Neural crest cell (in vitro differentiated cells): ENCODE measurements around the gene MRPL27. TPM values are rescaled to one million over a fixed set of nuclear protein-coding genes. Genes with fewer than 3 reads are reported as not detected.
"Not testable (repeated sequence)": the region's sequence is repeated elsewhere in the genome, so short reads cannot be mapped to it uniquely, and the experiment has no call there.

Experiments used
- DNase-seq: peaks from one replicate; pipeline ENCODE4 v3.0.0; 2021; ENCODE audit warnings: low read depth, mixed read lengths, low spot score
- H3K27ac Mint-ChIP-seq: one replicate; pipeline ENCODE4 v1.8.0; 2021; ENCODE audit warnings: mild to moderate bottlenecking, mixed read lengths; ENCODE audit not compliant: unreplicated experiment
- H3K27me3 Mint-ChIP-seq: 2 replicates; pipeline ENCODE4 v1.8.0; 2021; ENCODE audit warnings: low read depth, mild to moderate bottlenecking, mixed read lengths
- H3K36me3 Mint-ChIP-seq: 2 replicates; pipeline ENCODE4 v1.8.0; 2021; ENCODE audit warnings: low read depth, mild to moderate bottlenecking, mixed read lengths
- H3K4me1 Mint-ChIP-seq: 2 replicates; pipeline ENCODE4 v1.8.0; 2021; ENCODE audit warnings: mixed read lengths
- H3K4me3 Mint-ChIP-seq: one replicate; pipeline ENCODE4 v1.8.0; 2021; ENCODE audit warnings: mild to moderate bottlenecking, mixed read lengths
- H3K9me3 Mint-ChIP-seq: 2 replicates; pipeline ENCODE4 v1.8.0; 2021; ENCODE audit warnings: mixed read lengths
- total RNA-seq: library from RNA; stranded (reverse); gene quantifications from 2 replicates; pipeline ENCODE4 v1.2.1, GENCODE V29; 2021
- TF ChIP-seq, protein P1 (sequence below): fragments of 200-600 bp; sonication (generic); conservative IDR thresholded peaks from 2 replicates; pipeline ENCODE4 v1.5.0; 2021; ENCODE audit warnings: antibody characterized with exemption, mild to moderate bottlenecking

The MRPL27 gene
- total RNA-seq, 1 donor from 2014 or later: 72.2 TPM

DNA sequence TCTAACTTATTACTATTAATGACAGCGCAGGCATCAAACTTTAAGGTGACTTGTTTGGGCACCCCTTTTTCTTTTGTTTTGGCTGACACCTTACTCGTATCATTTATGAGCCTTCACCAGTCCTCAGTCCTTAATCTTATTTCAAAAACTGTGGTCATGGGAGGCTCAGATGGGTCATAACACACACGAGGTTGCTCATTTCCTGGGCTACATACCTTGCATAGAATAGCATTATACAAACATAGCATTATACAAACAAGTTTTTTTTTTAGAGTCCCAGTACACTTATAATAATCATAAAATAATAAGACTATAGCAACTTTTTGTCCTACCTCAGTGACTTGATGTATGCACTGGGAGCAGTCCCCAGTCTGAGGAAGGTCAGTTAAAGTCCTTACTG lies 41.8 kb upstream of the MRPL27 start:
- H3K4me3 Mint-ChIP-seq: no peak overlapping the region
- DNase-seq: no peak
- H3K9me3 Mint-ChIP-seq: peaks cover 7% of the 10 kb centered on the region
- TF ChIP-seq, protein P1, sequence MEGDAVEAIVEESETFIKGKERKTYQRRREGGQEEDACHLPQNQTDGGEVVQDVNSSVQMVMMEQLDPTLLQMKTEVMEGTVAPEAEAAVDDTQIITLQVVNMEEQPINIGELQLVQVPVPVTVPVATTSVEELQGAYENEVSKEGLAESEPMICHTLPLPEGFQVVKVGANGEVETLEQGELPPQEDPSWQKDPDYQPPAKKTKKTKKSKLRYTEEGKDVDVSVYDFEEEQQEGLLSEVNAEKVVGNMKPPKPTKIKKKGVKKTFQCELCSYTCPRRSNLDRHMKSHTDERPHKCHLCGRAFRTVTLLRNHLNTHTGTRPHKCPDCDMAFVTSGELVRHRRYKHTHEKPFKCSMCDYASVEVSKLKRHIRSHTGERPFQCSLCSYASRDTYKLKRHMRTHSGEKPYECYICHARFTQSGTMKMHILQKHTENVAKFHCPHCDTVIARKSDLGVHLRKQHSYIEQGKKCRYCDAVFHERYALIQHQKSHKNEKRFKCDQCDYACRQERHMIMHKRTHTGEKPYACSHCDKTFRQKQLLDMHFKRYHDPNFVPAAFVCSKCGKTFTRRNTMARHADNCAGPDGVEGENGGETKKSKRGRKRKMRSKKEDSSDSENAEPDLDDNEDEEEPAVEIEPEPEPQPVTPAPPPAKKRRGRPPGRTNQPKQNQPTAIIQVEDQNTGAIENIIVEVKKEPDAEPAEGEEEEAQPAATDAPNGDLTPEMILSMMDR: no peak
- peaks cover 33% of the 10 kb centered on the region for H3K27me3 Mint-ChIP-seq
- H3K4me1 Mint-ChIP-seq: no peaks in the 10 kb centered on the region
- H3K36me3 Mint-ChIP-seq: peaks cover 6% of the 10 kb centered on the region
- no peak overlapping the region for H3K27ac Mint-ChIP-seq

DNA sequence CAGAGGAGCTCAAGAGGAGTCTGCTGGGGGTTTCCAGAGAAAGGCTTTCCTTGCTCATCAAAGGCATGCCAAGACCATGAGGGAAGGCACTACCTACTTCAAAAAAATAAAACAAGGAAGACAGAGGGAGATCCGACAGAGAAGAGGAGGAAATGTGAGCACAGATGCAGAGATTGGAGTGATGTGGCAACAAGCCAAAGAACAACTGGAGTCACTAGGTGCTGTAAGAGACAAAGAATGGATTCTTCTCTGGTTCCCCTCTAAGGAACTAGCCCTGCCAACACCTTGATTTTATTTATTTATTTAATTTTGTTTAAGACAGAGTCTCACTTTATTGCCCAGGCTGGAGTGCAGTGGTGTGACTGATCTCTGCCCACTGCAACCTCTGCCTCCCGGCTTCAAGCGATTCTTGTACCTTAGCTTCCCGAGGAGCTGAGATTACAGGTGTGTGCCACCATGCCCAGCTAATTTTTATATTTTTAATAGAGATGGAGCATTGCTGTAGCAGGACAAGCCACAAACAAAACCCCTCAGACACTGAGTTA lies 39.3 kb upstream of the MRPL27 start:
- Mint-ChIP-seq H3K4me3 (no peak overlapping the region), H3K4me1 (no peaks in the 10 kb centered on the region), H3K27me3 (peaks cover 32% of the 10 kb centered on the region), H3K36me3 (no peaks in the 10 kb centered on the region), H3K27ac (no peak overlapping the region), H3K9me3 (peaks cover 2% of the 10 kb centered on the region)
- TF ChIP-seq, protein P1: no peak
- DNase-seq: no peak

DNA sequence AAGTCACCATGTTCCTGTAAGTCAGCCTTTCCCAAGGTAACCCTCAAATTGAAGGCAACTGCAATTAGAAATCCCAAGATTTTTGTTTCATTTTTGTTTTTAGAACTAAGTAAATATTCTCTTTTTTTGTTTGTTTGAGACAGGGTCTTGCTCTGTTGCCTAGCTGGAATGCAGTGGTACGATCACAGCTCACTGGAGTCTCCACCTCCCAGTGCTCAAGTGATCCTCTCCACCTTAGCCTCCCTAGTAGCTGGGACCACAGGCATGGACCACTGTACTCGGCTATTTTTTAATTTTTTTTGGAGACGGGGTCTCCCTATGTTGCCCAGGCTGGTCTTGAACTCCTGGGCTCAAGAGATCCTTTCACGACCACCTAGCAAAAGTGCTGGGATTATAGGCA lies 34.9 kb upstream of the MRPL27 start:
- no peak for DNase-seq
- TF ChIP-seq, protein P1: no peak
- Mint-ChIP-seq H3K9me3 (peaks cover 2% of the 10 kb centered on the region), H3K27me3 (peaks cover 50% of the 10 kb centered on the region), H3K36me3 (no peaks in the 10 kb centered on the region), H3K27ac (no peak overlapping the region), H3K4me1 (no peaks in the 10 kb centered on the region), H3K4me3 (no peak overlapping the region)

DNA sequence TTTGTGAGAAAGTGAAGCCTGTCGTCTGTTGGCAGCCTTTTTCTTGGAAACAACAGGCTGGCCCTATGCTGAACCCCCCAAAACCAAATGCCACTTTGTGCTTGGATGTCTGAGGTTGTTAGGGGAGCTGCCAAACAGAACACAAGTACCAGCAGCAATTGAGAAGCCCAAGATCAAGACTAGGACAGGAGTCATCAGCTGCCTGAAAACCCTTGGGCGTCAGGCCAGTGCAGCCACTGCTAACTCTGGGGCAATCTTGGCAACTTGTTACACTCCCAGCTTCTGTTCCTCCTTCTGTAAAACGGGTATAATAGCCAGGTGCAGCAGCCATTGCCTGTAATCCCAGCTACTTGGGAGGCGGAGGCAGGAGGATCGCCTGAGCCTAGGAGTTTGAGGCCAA lies 33.6 kb upstream of the MRPL27 start:
- no peaks in the 10 kb centered on the region for H3K9me3 Mint-ChIP-seq
- H3K27ac Mint-ChIP-seq: no peak overlapping the region
- DNase-seq: no peak
- H3K27me3 Mint-ChIP-seq: peaks cover 41% of the 10 kb centered on the region
- no peaks in the 10 kb centered on the region for H3K36me3 Mint-ChIP-seq
- no peak overlapping the region for H3K4me3 Mint-ChIP-seq
- no peaks in the 10 kb centered on the region for H3K4me1 Mint-ChIP-seq
- TF ChIP-seq, protein P1: no peak

DNA sequence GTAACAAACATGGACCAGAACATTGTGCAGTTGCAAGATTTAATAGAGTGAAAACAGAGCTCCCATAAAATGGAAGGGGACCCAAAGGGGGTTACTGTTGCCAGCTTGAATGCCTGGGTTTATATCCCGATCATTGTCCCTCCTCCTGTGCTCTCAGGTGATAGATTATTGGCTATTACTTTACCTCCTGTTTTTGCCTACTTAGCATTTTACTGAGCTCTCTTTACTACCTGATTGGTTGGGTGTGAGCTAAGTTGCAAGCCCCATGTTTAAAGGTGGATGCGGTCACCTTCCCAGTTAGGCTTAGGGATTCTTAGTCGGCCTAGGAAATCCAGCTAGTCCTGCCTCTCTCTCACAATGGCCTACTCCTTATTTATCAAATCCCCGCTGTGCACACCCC lies 32.4 kb upstream of the MRPL27 start:
- H3K36me3 Mint-ChIP-seq, H3K4me1 Mint-ChIP-seq, H3K27ac Mint-ChIP-seq, DNase-seq, H3K9me3 Mint-ChIP-seq, H3K4me3 Mint-ChIP-seq: not testable (repeated sequence)
- peaks cover 36% of the 10 kb centered on the region for H3K27me3 Mint-ChIP-seq

DNA sequence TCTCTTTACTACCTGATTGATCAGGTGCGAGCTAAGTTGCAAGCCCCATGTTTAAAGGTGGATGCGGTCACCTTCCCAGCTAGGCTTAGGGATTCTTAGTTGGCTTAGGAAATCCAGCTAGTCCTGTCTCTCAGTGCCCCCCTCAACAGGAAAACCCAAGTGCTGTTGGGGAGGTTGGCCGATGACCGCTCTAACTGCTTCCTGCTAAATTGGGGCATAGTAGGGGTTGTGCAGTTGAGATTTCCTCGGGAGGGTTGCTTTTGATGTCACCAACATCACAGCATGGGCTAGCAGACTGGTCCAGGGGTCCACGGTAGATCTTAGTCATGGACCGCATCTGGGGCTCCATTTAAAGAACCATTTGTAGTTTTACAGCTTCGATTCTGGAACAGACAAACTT lies 26.6 kb upstream of the MRPL27 start:
- H3K4me1 Mint-ChIP-seq: peaks cover 22% of the 10 kb centered on the region
- not testable (repeated sequence) for H3K36me3 Mint-ChIP-seq, DNase-seq, H3K9me3 Mint-ChIP-seq, H3K27ac Mint-ChIP-seq
- H3K4me3 Mint-ChIP-seq: peak overlapping the region; percentile 54
- peaks cover 11% of the 10 kb centered on the region for H3K27me3 Mint-ChIP-seq

DNA sequence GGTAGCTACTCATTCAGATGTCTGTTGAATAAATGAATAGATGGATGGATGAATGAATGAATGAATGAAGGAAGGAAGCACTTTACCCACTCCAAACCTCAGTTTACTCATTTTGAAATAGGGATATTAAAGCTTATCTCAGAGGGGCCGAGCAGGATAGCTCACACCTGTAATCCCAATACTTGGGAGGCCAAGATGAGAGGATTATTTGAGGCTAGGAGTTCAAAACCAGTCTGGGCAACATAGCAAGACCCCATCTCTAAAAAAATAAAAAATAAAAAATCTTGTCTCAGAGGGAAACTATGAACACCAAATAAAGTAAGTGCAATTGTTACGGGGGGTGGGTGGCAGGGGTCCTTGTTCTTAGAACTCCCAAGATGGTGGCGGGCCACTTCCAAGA lies 25.7 kb upstream of the MRPL27 start:
- DNase-seq, H3K27me3 Mint-ChIP-seq, H3K36me3 Mint-ChIP-seq, H3K27ac Mint-ChIP-seq, H3K9me3 Mint-ChIP-seq: not testable (repeated sequence)
- peak overlapping the region; percentile 84 for H3K4me3 Mint-ChIP-seq
- peaks cover 22% of the 10 kb centered on the region for H3K4me1 Mint-ChIP-seq
